ENCODE measurements around the gene MON2.

Gene MON2

GRCh38 chr12:62618319-62618718 lies 151.7 kb downstream of the MON2 start:
- DNase-seq = no peak

GRCh38 chr12:62618930-62619329 lies 152.3 kb downstream of the MON2 start:
- no peak for DNase-seq

- DNase-seq = no peak
Observed at GRCh38 chr12:62621101-62621638, 154.5 kb downstream of the MON2 start.

GRCh38 chr12:62622177-62622576 lies 155.6 kb downstream of the MON2 start:
- DNase-seq = no peak

GRCh38 chr12:62625228-62625627 lies 158.6 kb downstream of the MON2 start:
- no peak for DNase-seq

DNA sequence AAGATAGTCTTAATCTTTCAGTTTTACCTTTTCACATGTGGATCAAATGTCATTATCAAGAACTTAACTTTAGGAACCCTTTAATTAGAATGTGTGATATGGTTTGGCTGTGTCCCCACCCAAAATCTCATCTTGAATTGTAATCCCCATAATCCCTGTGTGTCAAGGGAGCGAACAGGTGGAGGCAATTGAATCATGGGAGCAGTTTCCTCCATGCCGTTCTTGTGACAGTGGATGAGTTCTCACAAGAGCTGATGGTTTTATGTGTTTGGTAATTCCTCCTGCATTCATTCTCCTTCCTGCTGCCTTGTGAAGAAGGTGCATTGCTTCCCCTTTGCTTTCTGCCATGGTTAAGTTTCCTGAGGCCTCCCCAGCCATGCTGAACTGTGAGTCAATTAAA lies 160.6 kb downstream of the MON2 start:
- DNase-seq = no peak

- no peak for DNase-seq
Observed at GRCh38 chr12:62629413-62629812, 162.8 kb downstream of the MON2 start.

DNA sequence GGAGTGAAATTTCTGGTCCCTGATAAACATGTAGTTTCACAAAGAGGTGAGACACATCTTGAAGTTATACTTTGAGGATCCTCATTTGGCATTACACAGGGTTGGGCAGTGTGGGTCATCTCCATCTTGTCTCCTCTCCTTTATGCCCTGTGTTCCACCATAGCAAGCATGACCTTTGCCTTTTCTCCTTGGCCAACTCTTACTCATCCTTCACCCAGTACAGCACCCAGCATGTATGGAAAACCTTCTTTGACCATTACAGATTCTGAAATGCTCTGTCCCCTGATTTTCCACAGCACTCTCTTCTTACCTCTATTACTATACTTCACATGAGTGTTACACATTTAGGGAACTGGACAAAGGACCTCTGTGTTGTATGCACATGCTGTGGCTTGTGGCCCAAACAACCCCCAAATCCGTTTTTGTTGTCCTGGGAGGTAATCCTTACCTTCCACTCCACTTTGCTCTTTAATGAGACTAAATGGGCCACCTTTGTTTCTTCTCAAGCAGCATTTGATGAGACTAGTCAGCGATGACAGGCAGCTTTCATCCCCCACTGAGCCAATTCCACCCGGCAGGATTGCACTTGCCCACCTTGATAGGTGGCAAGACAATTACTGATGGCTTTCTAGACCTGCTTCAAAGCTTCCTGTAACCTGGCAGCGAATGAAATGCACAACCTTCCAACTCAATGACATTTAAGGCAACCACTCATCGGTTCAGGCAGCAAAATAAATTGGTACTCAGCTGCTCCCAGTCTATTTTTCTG lies 163.5 kb downstream of the MON2 start:
- DNase-seq = no peak

DNA sequence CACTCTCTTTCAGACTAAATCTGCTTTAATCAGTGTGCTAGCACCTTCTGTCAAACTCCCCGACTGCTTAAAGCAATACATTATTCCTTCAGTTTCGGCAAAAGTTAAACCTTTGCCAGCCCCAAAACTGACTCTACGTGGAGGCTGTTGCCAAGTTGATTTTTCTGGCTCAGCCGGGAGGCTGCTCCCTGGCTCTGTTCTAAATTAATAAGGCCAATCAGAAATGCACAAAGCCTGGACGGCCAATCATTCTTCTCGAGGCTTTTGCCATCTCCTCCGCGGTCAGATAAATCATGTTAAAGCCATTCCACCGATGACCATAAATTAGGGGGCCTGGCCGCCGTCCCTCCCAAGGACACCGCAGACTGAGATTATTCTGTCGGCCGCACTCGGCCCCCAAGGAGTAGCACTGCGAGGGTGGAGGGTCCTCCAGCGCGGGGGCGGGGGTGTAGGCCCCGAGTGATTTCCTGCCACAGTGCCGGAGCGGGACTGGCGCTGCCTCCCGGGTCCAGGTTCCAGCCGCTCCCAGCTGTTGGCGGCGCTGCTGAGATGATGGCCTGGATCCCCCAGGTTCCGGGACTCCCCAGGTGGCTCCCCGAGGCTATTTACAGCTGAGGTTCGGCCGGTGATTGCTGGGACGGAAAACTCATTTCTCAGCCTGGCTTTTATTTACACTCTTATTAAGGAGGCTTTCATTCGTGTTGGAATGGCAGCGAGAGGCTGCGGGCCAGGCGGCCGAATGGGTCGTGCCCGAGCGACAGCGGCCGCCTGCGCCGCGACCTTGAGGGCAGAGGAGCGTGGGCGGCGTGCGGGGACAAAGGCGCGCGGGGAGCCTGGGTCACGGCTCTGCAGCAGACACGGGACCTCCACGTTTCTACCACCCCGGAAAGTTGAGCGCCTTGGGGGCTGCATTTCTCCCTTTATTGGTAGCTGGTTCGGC lies 165.1 kb downstream of the MON2 start:
- peak in 1 of 2 donors; percentile 29 for DNase-seq

- DNase-seq = peak; percentile 10 to 21
Observed at GRCh38 chr12:62632411-62632918, 165.8 kb downstream of the MON2 start.

GRCh38 chr12:62635649-62636048 lies 169.0 kb downstream of the MON2 start:
- no peak for DNase-seq

DNA sequence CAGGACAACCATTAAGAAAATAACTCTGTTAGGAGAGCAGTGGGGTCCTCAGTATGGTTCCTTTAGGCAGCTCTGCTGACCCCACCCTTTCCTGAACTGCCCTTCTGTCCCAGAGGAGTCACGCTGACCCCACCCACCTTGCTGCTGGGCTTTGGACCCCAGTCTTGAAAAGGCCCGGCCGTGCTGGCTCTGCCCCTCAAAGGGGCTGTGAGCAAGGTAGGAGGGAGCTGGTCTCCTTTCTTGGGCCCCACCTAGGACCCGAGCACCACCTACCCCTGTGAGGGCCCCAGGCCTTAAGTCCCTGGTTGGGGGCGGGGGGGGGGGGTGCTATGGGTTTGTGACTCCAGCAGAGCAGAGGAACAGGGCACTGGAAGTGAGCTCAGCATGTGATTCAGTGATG lies 171.1 kb downstream of the MON2 start:
- no peak for DNase-seq

DNA sequence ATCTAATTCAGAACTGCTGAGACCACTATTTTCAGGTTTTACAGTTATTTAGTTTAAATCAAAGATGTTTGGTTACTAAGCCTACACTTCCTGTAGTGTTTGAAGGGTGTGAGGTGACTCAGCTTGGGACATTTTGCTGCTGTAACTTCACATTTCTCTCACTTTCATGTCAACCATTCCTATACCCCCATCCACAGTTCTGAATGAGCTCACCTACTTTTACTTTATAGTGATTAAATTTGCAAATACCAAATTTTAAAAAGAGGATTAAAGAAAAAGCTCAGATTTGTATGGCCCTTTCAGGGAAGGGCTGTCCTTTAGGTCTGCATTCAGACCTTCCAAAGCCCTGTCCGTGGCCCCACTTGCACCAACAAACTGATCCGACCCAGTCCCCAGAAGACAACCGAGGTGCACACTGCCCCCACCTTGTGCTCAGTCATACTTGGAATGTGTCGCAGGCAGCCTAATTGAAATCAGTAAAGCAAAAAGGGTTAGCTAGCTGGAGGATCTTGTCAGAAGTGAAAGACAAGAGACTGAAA lies 174.4 kb downstream of the MON2 start:
- peak; percentile 42 to 45 for DNase-seq

DNA sequence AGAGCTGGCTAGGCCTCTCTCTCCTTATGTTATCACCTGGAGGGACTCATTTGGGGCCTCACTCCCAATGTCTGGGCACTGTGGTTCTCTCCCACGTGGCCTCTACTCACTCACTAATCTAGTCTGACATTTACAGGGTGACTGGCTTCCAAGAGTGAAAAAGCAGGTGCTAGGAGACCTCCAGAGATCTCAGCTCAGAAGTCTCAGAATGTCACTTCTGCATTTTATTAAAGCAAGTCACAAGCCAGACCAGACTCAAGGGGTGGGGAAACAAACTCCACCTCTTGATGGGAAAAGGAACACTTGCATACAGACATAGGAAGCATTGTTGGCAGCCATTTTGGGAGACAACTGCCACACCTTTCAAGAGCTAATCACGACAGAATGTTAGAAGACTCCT lies 175.9 kb downstream of the MON2 start:
- no peak for DNase-seq

DNA sequence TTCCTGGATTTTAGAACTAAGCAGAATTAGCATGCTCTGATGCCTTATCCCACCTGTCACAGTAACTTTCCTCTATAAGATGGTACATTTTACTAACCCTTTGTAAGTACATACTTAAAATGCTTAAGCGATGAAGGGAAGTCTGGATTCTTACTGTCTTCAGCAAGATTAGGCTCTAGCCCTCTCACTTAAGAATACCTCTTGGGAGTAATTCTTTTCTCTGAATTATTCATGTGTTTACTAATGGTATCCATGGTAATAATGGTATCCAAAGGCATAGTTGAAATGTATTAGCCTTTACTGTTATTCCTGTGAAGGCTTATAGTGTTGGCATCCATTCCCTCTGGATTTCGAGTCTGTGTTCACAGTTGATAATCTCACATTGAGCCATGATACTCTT lies 176.9 kb downstream of the MON2 start:
- no peak for DNase-seq

GRCh38 chr12:62646566-62646965 lies 179.9 kb downstream of the MON2 start:
- DNase-seq = no peak

DNA sequence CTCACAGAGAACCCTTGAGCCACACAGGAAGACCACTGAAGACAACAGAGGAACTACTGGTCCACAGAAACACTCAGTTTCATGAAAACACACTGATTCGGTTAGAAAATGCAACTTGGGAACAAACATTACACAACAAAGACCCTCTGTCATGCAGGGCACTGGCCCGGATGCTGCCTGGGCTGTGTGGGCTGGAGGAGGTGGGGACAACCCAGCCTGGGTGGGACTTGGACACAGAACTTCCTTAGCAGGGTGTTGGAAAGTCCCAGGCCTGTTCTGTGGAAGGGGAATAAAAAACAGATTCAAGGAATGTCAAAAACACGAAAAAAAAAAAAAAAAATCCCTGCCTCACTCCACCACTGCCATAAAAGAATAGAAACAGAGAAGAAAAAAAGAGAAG lies 181.0 kb downstream of the MON2 start:
- DNase-seq = no peak

- no peak for DNase-seq
Observed at GRCh38 chr12:62649412-62650138, 182.9 kb downstream of the MON2 start.
